ENCODE measurements around the gene RBBP8. TPM values are rescaled to one million over a fixed set of nuclear protein-coding genes. Genes with fewer than 3 reads are reported as not detected.

The RBBP8 gene
- total RNA-seq, 1 donor, result 19.3 TPM

GRCh38 chr18:23056315-23056714, 123.2 kb downstream of the RBBP8 start:
- Histone ChIP-seq H3K27me3 (ENCODE audit: insufficient read depth, low read length) (no peaks in the 10 kb centered on the region), H3K4me3 (ENCODE audit: low read length) (no peak overlapping the region), H3K9me3 (ENCODE audit: low read depth, low read length) (no peaks in the 10 kb centered on the region), H3K4me1 (ENCODE audit: insufficient read depth, low read length) (peaks cover 16% of the 10 kb centered on the region)

GRCh38 chr18:23057096-23057495, 124.0 kb downstream of the RBBP8 start:
- no peak overlapping the region for H3K4me3 ChIP-seq (ENCODE audit: low read length)
- H3K4me1 ChIP-seq (ENCODE audit: insufficient read depth, low read length), result peaks cover 16% of the 10 kb centered on the region
- H3K27me3 ChIP-seq (ENCODE audit: insufficient read depth, low read length), result no peaks in the 10 kb centered on the region
- H3K9me3 ChIP-seq (ENCODE audit: low read depth, low read length), result no peaks in the 10 kb centered on the region

- Histone ChIP-seq H3K27me3 (ENCODE audit: insufficient read depth, low read length) (no peaks in the 10 kb centered on the region), H3K9me3 (ENCODE audit: low read depth, low read length) (no peaks in the 10 kb centered on the region), H3K4me3 (ENCODE audit: low read length) (no peak overlapping the region), H3K4me1 (ENCODE audit: insufficient read depth, low read length) (peaks cover 6% of the 10 kb centered on the region)
Measured at GRCh38 chr18:23058746-23059415, 125.8 kb downstream of the RBBP8 start.

GRCh38 chr18:23059541-23060465, 126.7 kb downstream of the RBBP8 start:
- Histone ChIP-seq H3K9me3 (ENCODE audit: low read depth, low read length) (no peaks in the 10 kb centered on the region), H3K4me1 (ENCODE audit: insufficient read depth, low read length) (no peaks in the 10 kb centered on the region), H3K4me3 (ENCODE audit: low read length) (no peak overlapping the region), H3K27me3 (ENCODE audit: insufficient read depth, low read length) (no peaks in the 10 kb centered on the region)

GRCh38 chr18:23062011-23062410, 128.9 kb downstream of the RBBP8 start:
- Histone ChIP-seq H3K27me3 (ENCODE audit: insufficient read depth, low read length) (no peaks in the 10 kb centered on the region), H3K4me3 (ENCODE audit: low read length) (no peak overlapping the region), H3K4me1 (ENCODE audit: insufficient read depth, low read length) (no peaks in the 10 kb centered on the region), H3K9me3 (ENCODE audit: low read depth, low read length) (no peaks in the 10 kb centered on the region)

- H3K4me3 ChIP-seq (ENCODE audit: low read length), result no peak overlapping the region
- H3K9me3 ChIP-seq (ENCODE audit: low read depth, low read length), result no peaks in the 10 kb centered on the region
- peaks cover 13% of the 10 kb centered on the region for H3K4me1 ChIP-seq (ENCODE audit: insufficient read depth, low read length)
- H3K27me3 ChIP-seq (ENCODE audit: insufficient read depth, low read length), result no peaks in the 10 kb centered on the region
Measured at GRCh38 chr18:23063502-23063901, 130.4 kb downstream of the RBBP8 start.

- H3K27me3 ChIP-seq (ENCODE audit: insufficient read depth, low read length), result no peaks in the 10 kb centered on the region
- H3K4me3 ChIP-seq (ENCODE audit: low read length), result no peak overlapping the region
- peaks cover 31% of the 10 kb centered on the region for H3K4me1 ChIP-seq (ENCODE audit: insufficient read depth, low read length)
- no peaks in the 10 kb centered on the region for H3K9me3 ChIP-seq (ENCODE audit: low read depth, low read length)
Measured at GRCh38 chr18:23065234-23065806, 132.2 kb downstream of the RBBP8 start.

- H3K4me1 ChIP-seq (ENCODE audit: insufficient read depth, low read length), result peaks cover 39% of the 10 kb centered on the region
- H3K4me3 ChIP-seq (ENCODE audit: low read length), result no peak overlapping the region
- H3K9me3 ChIP-seq (ENCODE audit: low read depth, low read length), result no peaks in the 10 kb centered on the region
- H3K27me3 ChIP-seq (ENCODE audit: insufficient read depth, low read length), result no peaks in the 10 kb centered on the region
Measured at GRCh38 chr18:23066060-23066459, 132.9 kb downstream of the RBBP8 start.

GRCh38 chr18:23066504-23067039, 133.4 kb downstream of the RBBP8 start:
- no peaks in the 10 kb centered on the region for H3K9me3 ChIP-seq (ENCODE audit: low read depth, low read length)
- no peak overlapping the region for H3K4me3 ChIP-seq (ENCODE audit: low read length)
- no peaks in the 10 kb centered on the region for H3K27me3 ChIP-seq (ENCODE audit: insufficient read depth, low read length)
- peaks cover 44% of the 10 kb centered on the region for H3K4me1 ChIP-seq (ENCODE audit: insufficient read depth, low read length)

GRCh38 chr18:23067236-23067635, 134.1 kb downstream of the RBBP8 start:
- Histone ChIP-seq H3K27me3 (ENCODE audit: insufficient read depth, low read length) (no peaks in the 10 kb centered on the region), H3K4me1 (ENCODE audit: insufficient read depth, low read length) (peaks cover 51% of the 10 kb centered on the region), H3K9me3 (ENCODE audit: low read depth, low read length) (no peaks in the 10 kb centered on the region), H3K4me3 (ENCODE audit: low read length) (no peak overlapping the region)

- peaks cover 58% of the 10 kb centered on the region for H3K4me1 ChIP-seq (ENCODE audit: insufficient read depth, low read length)
- H3K4me3 ChIP-seq (ENCODE audit: low read length), result no peak overlapping the region
- no peaks in the 10 kb centered on the region for H3K9me3 ChIP-seq (ENCODE audit: low read depth, low read length)
- H3K27me3 ChIP-seq (ENCODE audit: insufficient read depth, low read length), result no peaks in the 10 kb centered on the region
Measured at GRCh38 chr18:23068011-23068410, 134.9 kb downstream of the RBBP8 start.

- Histone ChIP-seq H3K27me3 (ENCODE audit: insufficient read depth, low read length) (no peaks in the 10 kb centered on the region), H3K4me3 (ENCODE audit: low read length) (no peak overlapping the region), H3K4me1 (ENCODE audit: insufficient read depth, low read length) (peaks cover 59% of the 10 kb centered on the region), H3K9me3 (ENCODE audit: low read depth, low read length) (no peaks in the 10 kb centered on the region)
Measured at GRCh38 chr18:23068570-23069310, 135.6 kb downstream of the RBBP8 start.

GRCh38 chr18:23069481-23069880, 136.4 kb downstream of the RBBP8 start:
- Histone ChIP-seq H3K4me1 (ENCODE audit: insufficient read depth, low read length) (peaks cover 62% of the 10 kb centered on the region), H3K4me3 (ENCODE audit: low read length) (no peak overlapping the region), H3K9me3 (ENCODE audit: low read depth, low read length) (no peaks in the 10 kb centered on the region), H3K27me3 (ENCODE audit: insufficient read depth, low read length) (no peaks in the 10 kb centered on the region)

- no peak overlapping the region for H3K4me3 ChIP-seq (ENCODE audit: low read length)
- H3K4me1 ChIP-seq (ENCODE audit: insufficient read depth, low read length), result peaks cover 62% of the 10 kb centered on the region
- H3K9me3 ChIP-seq (ENCODE audit: low read depth, low read length), result no peaks in the 10 kb centered on the region
- H3K27me3 ChIP-seq (ENCODE audit: insufficient read depth, low read length), result no peaks in the 10 kb centered on the region
Measured at GRCh38 chr18:23069898-23070297, 136.8 kb downstream of the RBBP8 start.
